ENCODE measurements around the gene MLLT3.

MLLT3 gene

GRCh38 chr9:20352591-20352990 is 269.7 kb downstream of the MLLT3 start:
- Histone ChIP-seq H3K4me2 (no peak overlapping the region), H3K36me3 (ENCODE audit: insufficient read depth) (no peaks in the 10 kb centered on the region), H4K20me1 (ENCODE audit: insufficient read depth) (no peaks in the 10 kb centered on the region), H3K79me2 (ENCODE audit: insufficient read depth, low read depth) (no peaks in the 10 kb centered on the region), H3K4me3 (IDR thresholded peaks at IDR 0.05; ENCODE audit: insufficient read depth, low read depth, low read length) (no peak overlapping the region), H3K9ac (no peak overlapping the region), H3K4me1 (ENCODE audit: low read depth, poor library complexity, severe bottlenecking) (peaks cover 9% of the 10 kb centered on the region), H2AFZ (ENCODE audit: low read depth) (no peak overlapping the region), H3K27ac (no peak overlapping the region), H3K27me3 (ENCODE audit: insufficient read depth, low read depth) (no peaks in the 10 kb centered on the region)
- TF ChIP-seq CTCF (conservative IDR thresholded peaks at IDR 0.05; ENCODE audit: low read depth, low read length) = no peak

GRCh38 chr9:20351715-20352114 is 270.6 kb downstream of the MLLT3 start:
- no peaks in the 10 kb centered on the region for H3K79me2 ChIP-seq (ENCODE audit: insufficient read depth, low read depth)
- H4K20me1 ChIP-seq (ENCODE audit: insufficient read depth) = no peaks in the 10 kb centered on the region
- H2AFZ ChIP-seq (ENCODE audit: low read depth) = no peak overlapping the region
- H3K27me3 ChIP-seq (ENCODE audit: insufficient read depth, low read depth) = no peaks in the 10 kb centered on the region
- no peak overlapping the region for H3K4me3 ChIP-seq (IDR thresholded peaks at IDR 0.05; ENCODE audit: insufficient read depth, low read depth, low read length)
- no peak for TF ChIP-seq CTCF (conservative IDR thresholded peaks at IDR 0.05; ENCODE audit: low read depth, low read length)
- no peak overlapping the region for H3K4me2 ChIP-seq
- H3K9ac ChIP-seq = no peak overlapping the region
- no peak overlapping the region for H3K27ac ChIP-seq
- H3K36me3 ChIP-seq (ENCODE audit: insufficient read depth) = no peaks in the 10 kb centered on the region
- H3K4me1 ChIP-seq (ENCODE audit: low read depth, poor library complexity, severe bottlenecking) = peaks cover 9% of the 10 kb centered on the region

- no peak overlapping the region for H2AFZ ChIP-seq (ENCODE audit: low read depth)
- H3K27me3 ChIP-seq (ENCODE audit: insufficient read depth, low read depth) = no peaks in the 10 kb centered on the region
- no peak overlapping the region for H3K27ac ChIP-seq
- no peaks in the 10 kb centered on the region for H3K36me3 ChIP-seq (ENCODE audit: insufficient read depth)
- no peak overlapping the region for H3K9ac ChIP-seq
- no peak overlapping the region for H3K4me3 ChIP-seq (IDR thresholded peaks at IDR 0.05; ENCODE audit: insufficient read depth, low read depth, low read length)
- peaks cover 9% of the 10 kb centered on the region for H3K4me1 ChIP-seq (ENCODE audit: low read depth, poor library complexity, severe bottlenecking)
- no peaks in the 10 kb centered on the region for H4K20me1 ChIP-seq (ENCODE audit: insufficient read depth)
- no peak for TF ChIP-seq CTCF (conservative IDR thresholded peaks at IDR 0.05; ENCODE audit: low read depth, low read length)
- H3K4me2 ChIP-seq = no peak overlapping the region
- no peaks in the 10 kb centered on the region for H3K79me2 ChIP-seq (ENCODE audit: insufficient read depth, low read depth)
Observed at GRCh38 chr9:20349568-20349967, 272.7 kb downstream of the MLLT3 start.

GRCh38 chr9:20343325-20343724 is 279.0 kb downstream of the MLLT3 start:
- Histone ChIP-seq H3K4me1 (ENCODE audit: low read depth, poor library complexity, severe bottlenecking) (no peaks in the 10 kb centered on the region), H3K4me2 (no peak overlapping the region), H3K27me3 (ENCODE audit: insufficient read depth, low read depth) (no peaks in the 10 kb centered on the region), H3K36me3 (ENCODE audit: insufficient read depth) (no peaks in the 10 kb centered on the region), H4K20me1 (ENCODE audit: insufficient read depth) (no peaks in the 10 kb centered on the region), H3K4me3 (IDR thresholded peaks at IDR 0.05; ENCODE audit: insufficient read depth, low read depth, low read length) (no peak overlapping the region), H3K9ac (no peak overlapping the region), H3K27ac (no peak overlapping the region), H2AFZ (ENCODE audit: low read depth) (no peak overlapping the region), H3K79me2 (ENCODE audit: insufficient read depth, low read depth) (no peaks in the 10 kb centered on the region)
- TF ChIP-seq CTCF (conservative IDR thresholded peaks at IDR 0.05; ENCODE audit: low read depth, low read length) = no peak

GRCh38 chr9:20340511-20340861 is 281.8 kb downstream of the MLLT3 start:
- no peak overlapping the region for H2AFZ ChIP-seq (ENCODE audit: low read depth)
- no peaks in the 10 kb centered on the region for H3K36me3 ChIP-seq (ENCODE audit: insufficient read depth)
- no peaks in the 10 kb centered on the region for H3K79me2 ChIP-seq (ENCODE audit: insufficient read depth, low read depth)
- no peak overlapping the region for H3K9ac ChIP-seq
- no peaks in the 10 kb centered on the region for H3K4me1 ChIP-seq (ENCODE audit: low read depth, poor library complexity, severe bottlenecking)
- no peak overlapping the region for H3K4me3 ChIP-seq (IDR thresholded peaks at IDR 0.05; ENCODE audit: insufficient read depth, low read depth, low read length)
- H3K27me3 ChIP-seq (ENCODE audit: insufficient read depth, low read depth) = no peaks in the 10 kb centered on the region
- H3K4me2 ChIP-seq = no peak overlapping the region
- TF ChIP-seq CTCF (conservative IDR thresholded peaks at IDR 0.05; ENCODE audit: low read depth, low read length) = no peak
- no peak overlapping the region for H3K27ac ChIP-seq
- no peaks in the 10 kb centered on the region for H4K20me1 ChIP-seq (ENCODE audit: insufficient read depth)
